Uterus (tissue), 2 donors: ENCODE results near the gene NBAS.

Experiments used
- POLR2A ChIP-seq, 2 donors: fragments of 450-650 bp; IDR thresholded peaks; one replicate each; pipeline ENCODE4 v1.6.1; 2016; ENCODE audit warnings: antibody characterized with exemption in 2 of 2, mild to moderate bottlenecking in 1 of 2, moderate library complexity in 1 of 2
- TF ChIP-seq, protein P1 (sequence below), 4 experiments: fragments of 200-600 bp in 2 of 4; fragments of 450-650 bp in 2 of 4; sonication (generic) in 2 of 4; IDR thresholded peaks; one replicate each; pipeline ENCODE4 v1.5.1; 2016 to 2019; ENCODE audit warnings: antibody characterized with exemption in 4 of 4, mild to moderate bottlenecking in 2 of 4, moderate library complexity in 1 of 4

DNA sequence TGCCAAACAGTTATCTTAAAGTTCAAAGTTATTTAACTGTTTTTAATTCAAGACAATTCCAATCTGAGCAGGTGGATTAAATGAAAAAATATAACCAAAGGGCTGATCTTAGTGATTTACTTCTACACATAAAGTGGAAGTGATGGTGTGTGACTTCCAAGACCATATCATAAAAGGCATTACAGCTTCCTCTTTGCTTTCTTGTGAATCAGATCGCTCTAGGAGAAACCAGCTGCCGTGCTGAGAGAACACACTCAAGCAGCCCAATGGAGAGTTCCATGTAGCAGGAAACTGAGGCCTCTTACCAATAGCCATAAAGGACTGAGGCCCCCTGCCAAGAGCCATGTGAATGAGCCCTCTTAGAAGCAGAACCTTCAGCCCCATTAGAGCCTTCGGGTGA, 197.4 kb downstream of the NBAS start:
- TF ChIP-seq, protein P1, sequence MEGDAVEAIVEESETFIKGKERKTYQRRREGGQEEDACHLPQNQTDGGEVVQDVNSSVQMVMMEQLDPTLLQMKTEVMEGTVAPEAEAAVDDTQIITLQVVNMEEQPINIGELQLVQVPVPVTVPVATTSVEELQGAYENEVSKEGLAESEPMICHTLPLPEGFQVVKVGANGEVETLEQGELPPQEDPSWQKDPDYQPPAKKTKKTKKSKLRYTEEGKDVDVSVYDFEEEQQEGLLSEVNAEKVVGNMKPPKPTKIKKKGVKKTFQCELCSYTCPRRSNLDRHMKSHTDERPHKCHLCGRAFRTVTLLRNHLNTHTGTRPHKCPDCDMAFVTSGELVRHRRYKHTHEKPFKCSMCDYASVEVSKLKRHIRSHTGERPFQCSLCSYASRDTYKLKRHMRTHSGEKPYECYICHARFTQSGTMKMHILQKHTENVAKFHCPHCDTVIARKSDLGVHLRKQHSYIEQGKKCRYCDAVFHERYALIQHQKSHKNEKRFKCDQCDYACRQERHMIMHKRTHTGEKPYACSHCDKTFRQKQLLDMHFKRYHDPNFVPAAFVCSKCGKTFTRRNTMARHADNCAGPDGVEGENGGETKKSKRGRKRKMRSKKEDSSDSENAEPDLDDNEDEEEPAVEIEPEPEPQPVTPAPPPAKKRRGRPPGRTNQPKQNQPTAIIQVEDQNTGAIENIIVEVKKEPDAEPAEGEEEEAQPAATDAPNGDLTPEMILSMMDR (IDR thresholded peaks at IDR 0.05) = no peak
- no peak for TF ChIP-seq POLR2A (IDR thresholded peaks at IDR 0.05)
